GM21723 (cell line): ENCODE data around the gene CAPN11.
"Not testable (repeated sequence)": the region's sequence is repeated elsewhere in the genome, so short reads cannot be mapped to it uniquely, and the experiment has no call there.

Source experiments
- ATAC-seq: cut with Tn5 transposase; IDR thresholded peaks from one replicate; pipeline ENCODE4 v1.9.1; 2021; ENCODE audit warnings: mild to moderate bottlenecking, moderate library complexity; ENCODE audit not compliant: unreplicated experiment

The CAPN11 gene

DNA sequence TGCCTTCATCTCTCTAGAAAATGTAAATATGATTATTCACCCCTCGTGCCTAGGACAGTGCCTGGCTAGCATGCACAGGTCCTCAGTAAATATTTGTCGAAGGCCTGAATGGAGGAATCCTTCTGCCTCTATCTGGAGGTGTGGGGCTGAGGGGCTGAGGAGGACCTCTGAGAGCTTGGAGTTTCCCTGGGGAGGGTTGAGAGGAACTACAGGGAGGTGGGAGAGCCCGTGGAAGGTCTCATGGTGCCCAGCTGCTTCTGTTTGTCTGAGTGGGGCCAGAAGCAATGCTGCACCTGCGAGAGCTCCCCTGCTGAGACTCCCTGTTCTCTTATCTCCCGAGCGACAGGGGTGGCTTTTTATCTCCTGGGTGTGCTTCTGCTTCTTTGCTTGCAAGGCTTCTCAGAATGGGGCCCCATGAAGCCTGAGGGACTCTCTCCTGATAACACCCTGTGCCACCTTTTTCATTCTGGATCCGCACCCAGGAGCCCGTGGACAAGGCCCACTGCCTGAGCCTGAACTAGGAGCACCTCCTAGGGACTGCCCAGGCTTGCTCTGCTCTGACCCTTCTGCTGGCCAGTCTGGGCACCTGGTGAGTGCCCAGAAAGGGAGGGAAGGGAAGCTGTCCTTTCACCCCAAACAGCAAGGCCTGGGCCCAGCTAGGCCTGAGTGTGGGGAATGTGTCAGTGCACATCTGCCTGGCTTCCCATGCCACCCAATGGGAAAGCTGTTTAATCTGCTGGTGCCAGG lies 67.1 kb downstream of the CAPN11 start:
- ATAC-seq: no peak

DNA sequence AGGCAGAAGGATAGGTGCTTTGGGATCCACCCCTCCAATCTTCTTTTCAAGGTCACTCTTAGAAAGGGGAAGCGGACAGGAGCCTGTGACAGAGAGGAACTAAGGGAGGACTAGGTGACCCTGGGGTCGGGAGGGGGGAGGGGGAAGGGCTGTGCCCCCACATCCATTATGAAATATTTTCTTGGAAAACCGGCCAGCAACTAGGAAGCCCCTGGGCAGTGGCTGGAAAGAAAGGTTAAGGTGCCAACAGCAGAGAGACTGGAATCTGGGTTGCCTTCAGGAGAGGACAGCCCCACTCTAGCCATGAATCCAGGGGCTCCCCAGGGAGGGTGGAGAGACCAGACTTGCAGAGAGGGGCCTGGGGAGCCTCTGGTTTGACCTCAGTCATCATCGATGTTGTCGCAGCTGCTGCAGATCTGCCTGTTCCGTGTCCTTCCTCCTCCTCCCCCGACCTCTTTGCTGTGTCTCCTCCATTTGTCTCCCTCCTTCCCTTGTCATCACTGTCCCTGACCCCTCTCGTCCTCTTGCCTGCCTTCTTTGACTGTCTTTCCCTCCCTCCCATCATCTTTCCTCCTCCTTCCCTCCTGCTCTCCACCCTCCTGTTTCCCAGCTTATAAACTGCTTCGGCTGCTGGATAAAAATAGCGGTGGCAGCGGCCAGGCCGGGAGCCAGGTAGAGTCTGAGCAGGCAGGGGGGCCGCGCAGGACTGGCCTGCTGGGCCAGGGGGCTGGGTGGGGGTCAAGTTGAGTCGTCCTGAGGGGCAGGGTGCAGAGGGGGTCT lies 67.9 kb downstream of the CAPN11 start:
- ATAC-seq: no peak

DNA sequence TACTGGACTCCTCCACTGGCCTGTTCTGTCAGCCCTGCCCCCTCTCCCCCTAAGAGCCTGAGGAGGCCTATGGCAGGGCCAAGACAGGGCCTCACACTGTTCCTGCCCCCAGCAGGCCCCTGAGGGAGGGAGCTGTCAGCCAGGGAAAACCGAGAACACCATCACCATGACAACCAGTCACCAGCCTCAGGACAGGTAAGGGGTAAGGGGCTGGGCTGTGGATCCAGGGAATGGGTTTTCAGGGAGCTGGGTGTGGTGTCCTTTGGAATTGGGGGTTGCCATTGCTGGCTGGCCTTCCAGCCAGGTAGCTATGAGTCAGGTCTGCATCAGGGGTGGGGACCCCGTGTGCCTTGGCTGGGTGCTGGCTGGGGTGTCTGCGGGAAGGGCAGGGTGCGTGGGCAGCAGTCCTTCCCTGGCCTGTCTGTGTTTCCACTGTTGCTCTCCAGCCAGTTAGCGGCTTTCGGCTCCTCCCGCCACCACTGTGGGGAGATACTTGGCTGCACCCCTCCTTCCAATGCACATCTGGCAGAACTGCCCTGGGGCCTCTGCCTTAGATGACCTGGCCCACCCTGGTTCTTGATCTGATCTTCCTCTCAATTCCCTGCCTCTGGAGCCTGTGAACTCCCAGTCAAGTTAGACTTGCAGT lies 68.7 kb downstream of the CAPN11 start:
- no peak for ATAC-seq

DNA sequence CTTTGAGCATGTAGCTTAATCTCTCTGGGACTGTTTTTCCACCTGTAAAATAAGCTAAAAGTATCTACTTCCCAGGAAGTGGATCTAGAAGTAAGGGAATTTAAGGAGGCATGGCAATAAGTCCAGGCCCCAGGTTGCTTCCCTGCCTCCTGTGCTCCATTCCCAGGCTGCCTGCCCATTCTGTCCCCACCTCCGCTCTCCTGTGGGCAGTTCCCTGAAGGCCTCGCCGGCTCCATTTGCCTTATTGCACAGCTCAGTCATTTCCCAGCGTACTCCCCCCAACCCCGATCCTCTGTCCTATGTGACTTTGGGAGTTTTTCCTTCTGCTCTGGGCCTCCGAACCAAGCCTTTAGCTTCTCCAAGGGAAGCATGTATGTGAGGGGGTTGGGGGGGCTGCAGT lies 69.4 kb downstream of the CAPN11 start:
- no peak for ATAC-seq

DNA sequence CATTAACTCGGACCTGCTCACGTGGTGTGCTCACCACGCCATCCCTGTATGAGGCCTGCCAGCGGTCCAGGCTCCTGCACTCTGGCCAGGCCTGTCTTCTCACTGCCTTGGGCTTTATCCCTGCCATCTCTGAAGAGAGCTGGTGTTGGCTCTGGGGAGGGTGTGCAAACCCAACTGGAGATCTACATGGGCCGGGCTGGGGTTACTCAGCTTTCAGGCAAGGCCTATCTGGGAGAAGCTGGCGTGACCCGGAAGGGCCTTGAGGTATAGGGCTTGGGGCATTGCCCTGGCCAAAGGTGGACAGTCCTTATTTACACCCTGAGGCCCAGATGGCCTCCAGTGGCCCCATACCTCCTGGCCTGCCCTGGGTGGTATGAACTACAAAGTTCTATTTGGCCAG lies 69.8 kb downstream of the CAPN11 start:
- no peak for ATAC-seq

DNA sequence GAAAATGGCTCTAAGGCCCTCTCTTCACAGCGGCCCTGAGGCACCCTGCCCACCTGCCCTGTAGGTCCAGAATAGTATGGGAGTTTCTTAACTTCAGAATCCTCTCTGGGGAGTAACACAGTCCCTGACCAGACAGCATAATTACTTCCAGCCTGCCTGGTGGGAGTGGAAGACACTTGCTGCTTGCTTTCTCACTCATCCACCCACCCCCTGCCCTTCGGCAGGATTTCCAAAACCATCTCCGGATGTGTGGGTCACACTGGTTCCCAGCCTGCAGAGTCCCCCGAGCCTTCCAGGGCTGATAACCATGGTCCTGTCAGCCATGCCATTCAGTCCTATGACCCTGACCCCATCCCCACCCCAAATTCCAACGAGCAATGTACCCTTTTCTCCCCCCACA lies 70.2 kb downstream of the CAPN11 start:
- no peak for ATAC-seq

DNA sequence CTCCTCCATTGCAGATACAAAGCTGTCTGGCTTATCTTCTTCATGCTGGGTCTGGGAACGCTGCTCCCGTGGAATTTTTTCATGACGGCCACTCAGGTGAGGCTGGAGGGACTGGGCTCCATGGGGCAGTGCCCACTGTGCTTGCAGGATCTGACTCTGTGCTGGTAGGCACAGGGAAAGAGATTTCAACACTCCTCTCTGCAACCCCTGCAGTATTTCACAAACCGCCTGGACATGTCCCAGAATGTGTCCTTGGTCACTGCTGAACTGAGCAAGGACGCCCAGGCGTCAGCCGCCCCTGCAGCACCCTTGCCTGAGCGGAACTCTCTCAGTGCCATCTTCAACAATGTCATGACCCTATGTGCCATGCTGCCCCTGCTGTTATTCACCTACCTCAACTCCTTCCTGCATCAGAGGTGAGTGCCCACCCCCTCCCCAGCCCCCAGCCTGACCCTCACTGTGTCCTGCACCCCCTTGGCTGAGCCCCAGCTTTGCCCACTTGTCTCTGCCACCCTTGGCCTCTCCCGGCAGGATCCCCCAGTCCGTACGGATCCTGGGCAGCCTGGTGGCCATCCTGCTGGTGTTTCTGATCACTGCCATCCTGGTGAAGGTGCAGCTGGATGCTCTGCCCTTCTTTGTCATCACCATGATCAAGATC lies 70.9 kb downstream of the CAPN11 start:
- no peak for ATAC-seq

DNA sequence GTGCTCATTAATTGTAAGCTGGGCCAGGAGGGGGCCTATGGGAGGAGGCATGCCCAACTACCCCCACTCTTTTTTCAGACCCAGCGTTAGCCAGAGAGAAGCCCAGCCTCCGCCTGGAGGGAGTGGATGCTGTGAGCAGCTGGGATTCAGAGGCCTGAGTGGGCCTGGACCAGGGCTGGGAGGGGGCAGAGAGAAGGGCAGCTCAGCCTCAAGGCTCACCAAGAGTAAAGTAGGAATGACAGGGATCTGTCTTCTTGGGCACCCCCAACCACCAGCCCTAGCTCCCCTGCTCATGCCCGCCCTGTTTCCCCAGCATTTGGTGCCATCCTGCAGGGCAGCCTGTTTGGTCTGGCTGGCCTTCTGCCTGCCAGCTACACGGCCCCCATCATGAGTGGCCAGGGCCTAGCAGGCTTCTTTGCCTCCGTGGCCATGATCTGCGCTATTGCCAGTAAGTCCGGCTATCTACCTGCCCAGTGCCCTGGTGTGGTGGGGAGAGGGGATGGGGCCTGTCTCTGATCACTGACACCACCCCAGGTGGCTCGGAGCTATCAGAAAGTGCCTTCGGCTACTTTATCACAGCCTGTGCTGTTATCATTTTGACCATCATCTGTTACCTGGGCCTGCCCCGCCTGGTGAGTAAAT lies 71.5 kb downstream of the CAPN11 start:
- ATAC-seq: no peak

DNA sequence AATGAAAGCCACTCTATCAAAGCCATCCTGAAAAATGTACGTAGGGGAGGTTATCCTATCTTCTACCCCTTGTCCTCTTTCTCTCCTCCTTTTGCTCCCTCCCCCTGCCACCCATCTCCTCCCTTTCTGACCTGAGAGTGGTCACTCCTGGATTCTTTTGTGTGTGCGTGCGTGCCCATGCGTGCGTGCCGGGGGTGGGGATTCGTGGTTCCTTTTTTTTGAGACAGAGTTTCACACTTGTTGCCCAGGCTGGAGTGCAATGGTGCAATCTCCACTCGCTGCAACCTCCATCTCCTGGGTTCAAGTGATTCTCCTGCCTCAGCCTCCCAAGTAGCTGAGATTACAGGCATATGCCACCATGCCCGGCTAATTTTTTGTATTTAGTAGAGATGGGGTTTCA lies 72.8 kb downstream of the CAPN11 start:
- not testable (repeated sequence) for ATAC-seq

DNA sequence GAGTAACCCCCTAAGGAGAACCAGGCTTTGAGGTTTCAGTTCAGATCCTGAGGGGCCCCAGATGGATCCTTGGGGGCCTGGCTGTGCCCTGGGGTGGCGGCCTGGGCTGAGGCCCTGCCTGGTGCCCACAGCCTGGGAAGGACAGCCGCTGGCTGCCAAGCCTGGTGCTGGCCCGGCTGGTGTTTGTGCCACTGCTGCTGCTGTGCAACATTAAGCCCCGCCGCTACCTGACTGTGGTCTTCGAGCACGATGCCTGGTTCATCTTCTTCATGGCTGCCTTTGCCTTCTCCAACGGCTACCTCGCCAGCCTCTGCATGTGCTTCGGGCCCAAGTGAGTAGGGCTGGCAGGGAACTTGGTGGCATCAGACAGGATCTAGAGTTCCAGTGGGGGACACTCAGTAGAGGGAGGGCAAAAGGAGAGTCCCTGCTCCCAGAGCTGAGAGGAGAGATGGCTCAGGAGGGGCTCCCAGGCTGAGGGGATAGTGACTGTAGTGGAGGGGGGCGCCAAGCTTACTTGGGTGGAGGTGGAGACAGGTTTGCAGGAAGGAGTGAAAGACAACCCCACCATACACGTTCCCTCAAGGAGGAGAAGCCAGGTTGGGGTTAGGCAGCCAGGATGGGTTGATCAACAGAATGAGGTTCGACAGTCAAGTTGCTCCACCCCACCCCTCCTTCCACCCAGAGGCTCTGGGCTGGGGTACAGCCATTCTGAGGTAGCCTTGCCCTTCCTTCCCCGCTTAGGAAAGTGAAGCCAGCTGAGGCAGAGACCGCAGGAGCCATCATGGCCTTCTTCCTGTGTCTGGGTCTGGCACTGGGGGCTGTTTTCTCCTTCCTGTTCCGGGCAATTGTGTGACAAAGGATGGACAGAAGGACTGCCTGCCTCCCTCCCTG lies 74.3 kb downstream of the CAPN11 start:
- ATAC-seq: no peak

DNA sequence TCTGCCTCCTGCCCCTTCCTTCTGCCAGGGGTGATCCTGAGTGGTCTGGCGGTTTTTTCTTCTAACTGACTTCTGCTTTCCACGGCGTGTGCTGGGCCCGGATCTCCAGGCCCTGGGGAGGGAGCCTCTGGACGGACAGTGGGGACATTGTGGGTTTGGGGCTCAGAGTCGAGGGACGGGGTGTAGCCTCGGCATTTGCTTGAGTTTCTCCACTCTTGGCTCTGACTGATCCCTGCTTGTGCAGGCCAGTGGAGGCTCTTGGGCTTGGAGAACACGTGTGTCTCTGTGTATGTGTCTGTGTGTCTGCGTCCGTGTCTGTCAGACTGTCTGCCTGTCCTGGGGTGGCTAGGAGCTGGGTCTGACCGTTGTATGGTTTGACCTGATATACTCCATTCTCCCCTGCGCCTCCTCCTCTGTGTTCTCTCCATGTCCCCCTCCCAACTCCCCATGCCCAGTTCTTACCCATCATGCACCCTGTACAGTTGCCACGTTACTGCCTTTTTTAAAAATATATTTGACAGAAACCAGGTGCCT lies 75.0 kb downstream of the CAPN11 start:
- no peak for ATAC-seq
